ENCODE measurements around the gene OR6C75.
"Not testable (repeated sequence)": the region's sequence is repeated elsewhere in the genome, so short reads cannot be mapped to it uniquely, and the experiment has no call there.

The OR6C75 gene

GRCh38 chr12:55362675-55363074 is at the start of gene OR6C75:
TSS of gene OR6C75 (plus strand) at chr12:55362975. CDS start at chr12:55365111, 2,136 bp downstream.
- ATAC-seq (no peak), DNase-seq (no peak)
- no peak within 1 kb of the TSS for H3K4me3 Mint-ChIP-seq
- H3K27ac Mint-ChIP-seq, result no peak within 1 kb of the TSS
- no peaks in the 10 kb centered on the region for H3K9me3 Mint-ChIP-seq
- H3K27me3 Mint-ChIP-seq, result peaks cover 36% of the 10 kb centered on the region
- no peaks in the 10 kb centered on the region for H3K4me1 Mint-ChIP-seq

DNA sequence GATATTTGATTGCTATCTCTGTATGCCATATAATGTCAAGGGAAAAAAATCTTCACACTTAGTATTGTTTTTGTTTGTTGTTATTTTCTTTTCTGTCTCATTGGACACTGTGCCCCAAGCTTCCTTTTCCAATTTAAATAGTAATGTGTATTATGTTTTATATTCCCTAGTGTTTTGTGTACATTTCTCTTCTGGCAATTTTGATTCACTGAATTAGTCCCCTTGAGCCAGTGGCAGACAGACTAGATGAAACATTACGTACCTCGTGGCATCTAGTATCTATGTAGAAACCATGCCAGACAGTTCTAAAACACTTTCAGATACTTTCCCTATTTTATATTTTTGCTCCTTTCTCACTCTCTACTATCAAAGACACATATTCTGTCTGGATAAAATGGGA is 48.7 kb upstream of the OR6C75 start, which contains the start of gene OR6C1:
OR6C1 (plus strand) TSS at position 301 of the 400 bp plus-strand sequence. CDS start 6,257 bp downstream, outside the sequence.
- H3K27ac Mint-ChIP-seq, result no peak within 1 kb of the TSS
- ATAC-seq (no peak), DNase-seq (no peak)
- H3K27me3 Mint-ChIP-seq, result peaks cover 14% of the 10 kb centered on the region
- H3K9me3 Mint-ChIP-seq, result no peaks in the 10 kb centered on the region
- H3K4me1 Mint-ChIP-seq, result no peaks in the 10 kb centered on the region
- H3K4me3 Mint-ChIP-seq, result no peak within 1 kb of the TSS

GRCh38 chr12:55320201-55320600 is 42.6 kb upstream of the OR6C75 start:
- ATAC-seq, result no peak

GRCh38 chr12:55325801-55326200 is 37.0 kb upstream of the OR6C75 start:
- not testable (repeated sequence) for H3K4me1 Mint-ChIP-seq, DNase-seq, H3K27ac Mint-ChIP-seq, H3K9me3 Mint-ChIP-seq, H3K4me3 Mint-ChIP-seq, ATAC-seq
- H3K27me3 Mint-ChIP-seq, result peaks cover 16% of the 10 kb centered on the region

More at GRCh38 chr12:55320201-55320600, 42.6 kb upstream of the OR6C75 start:
- peaks cover 22% of the 10 kb centered on the region for H3K27me3 Mint-ChIP-seq
- no peak overlapping the region for H3K27ac Mint-ChIP-seq
- no peak overlapping the region for H3K4me3 Mint-ChIP-seq
- H3K9me3 Mint-ChIP-seq, result no peaks in the 10 kb centered on the region
- no peak for DNase-seq
- H3K4me1 Mint-ChIP-seq, result no peaks in the 10 kb centered on the region

DNA sequence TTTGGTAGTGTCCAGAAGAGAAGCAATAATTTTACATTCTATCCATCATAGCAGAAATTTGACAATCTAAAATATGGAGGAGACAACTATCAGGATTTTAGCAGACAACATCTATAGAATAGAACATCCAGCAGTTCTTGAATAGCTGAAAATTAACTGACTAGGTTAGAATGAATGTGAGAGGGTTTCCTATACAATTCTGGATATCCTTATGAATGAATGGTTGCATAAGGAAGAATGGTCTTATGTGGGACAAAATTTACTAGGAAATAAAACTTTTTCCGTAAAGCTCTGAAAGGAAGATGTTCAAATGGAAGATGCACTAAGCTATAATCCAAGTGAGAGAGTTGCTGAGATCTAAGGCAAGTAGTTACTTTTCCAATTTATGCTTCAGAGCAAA is 32.3 kb upstream of the OR6C75 start, which contains the start of gene OR6C3:
OR6C3 (plus strand) TSS at position 301 of the 400 bp plus-strand sequence. CDS start 955 bp downstream, outside the sequence.
- ATAC-seq (no peak), DNase-seq (no peak)
- Mint-ChIP-seq H3K4me1 (no peaks in the 10 kb centered on the region), H3K4me3 (no peak within 1 kb of the TSS), H3K9me3 (no peaks in the 10 kb centered on the region), H3K27me3 (peaks cover 15% of the 10 kb centered on the region), H3K27ac (peak within 1 kb of the TSS in 1 of 2 donors; percentile 22)

DNA sequence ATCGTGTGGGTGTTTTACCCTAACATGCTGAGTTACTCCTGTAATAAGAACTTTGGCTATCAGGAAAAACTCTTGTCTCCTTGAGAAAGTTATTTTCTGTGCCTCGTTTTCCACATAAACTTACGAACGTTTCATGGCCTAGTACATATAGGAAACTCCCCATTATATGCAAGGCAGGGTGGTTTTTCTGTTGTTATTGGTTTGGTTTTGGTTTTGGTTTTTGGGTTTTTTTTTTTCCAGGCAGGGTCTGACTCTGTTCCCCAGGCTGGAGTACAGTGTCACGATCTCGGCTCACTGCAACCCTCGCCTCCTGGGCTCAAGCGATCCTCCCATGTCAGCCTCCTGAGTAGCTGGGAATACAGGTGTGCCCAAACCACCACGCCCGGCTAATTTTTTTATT is 26.8 kb upstream of the OR6C75 start:
- Mint-ChIP-seq H3K4me1 (no peaks in the 10 kb centered on the region), H3K27ac (no peak overlapping the region), H3K9me3 (no peaks in the 10 kb centered on the region), H3K4me3 (no peak overlapping the region), H3K27me3 (peaks cover 34% of the 10 kb centered on the region)
- DNase-seq (no peak), ATAC-seq (no peak)

DNA sequence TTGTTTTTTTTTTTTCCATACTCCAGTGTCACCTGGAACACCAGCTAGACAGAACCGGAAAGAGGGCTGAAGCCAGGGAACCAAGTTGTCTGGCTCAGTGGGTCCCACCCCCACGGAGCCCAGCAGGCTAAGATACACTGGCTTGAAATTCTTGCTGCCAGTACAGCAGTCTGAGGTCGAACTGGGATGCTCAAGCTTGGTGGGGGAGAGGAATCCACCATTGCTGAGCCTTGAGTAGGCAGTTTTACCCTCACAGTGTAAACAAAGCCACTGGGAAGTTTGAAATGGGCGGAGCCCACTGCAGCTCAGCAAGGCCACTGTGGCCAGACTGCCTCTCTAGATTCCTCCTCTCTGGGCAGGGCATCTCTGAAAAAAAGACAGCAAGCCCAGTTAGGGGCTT is 7.4 kb upstream of the OR6C75 start:
- Mint-ChIP-seq H3K27me3 (peaks cover 27% of the 10 kb centered on the region), H3K9me3 (peaks cover 4 to 11% of the 10 kb centered on the region in 2 donors)
- not testable (repeated sequence) for H3K4me3 Mint-ChIP-seq, H3K4me1 Mint-ChIP-seq, DNase-seq, H3K27ac Mint-ChIP-seq, ATAC-seq

- DNase-seq, result no peak
- Mint-ChIP-seq H3K27ac (no peak overlapping the region), H3K4me3 (no peak overlapping the region), H3K9me3 (no peaks in the 10 kb centered on the region), H3K4me1 (no peaks in the 10 kb centered on the region), H3K27me3 (peaks cover 22% of the 10 kb centered on the region)
- no peak for ATAC-seq
Observed at GRCh38 chr12:55365086-55365485, 2.3 kb downstream of the OR6C75 start.

DNA sequence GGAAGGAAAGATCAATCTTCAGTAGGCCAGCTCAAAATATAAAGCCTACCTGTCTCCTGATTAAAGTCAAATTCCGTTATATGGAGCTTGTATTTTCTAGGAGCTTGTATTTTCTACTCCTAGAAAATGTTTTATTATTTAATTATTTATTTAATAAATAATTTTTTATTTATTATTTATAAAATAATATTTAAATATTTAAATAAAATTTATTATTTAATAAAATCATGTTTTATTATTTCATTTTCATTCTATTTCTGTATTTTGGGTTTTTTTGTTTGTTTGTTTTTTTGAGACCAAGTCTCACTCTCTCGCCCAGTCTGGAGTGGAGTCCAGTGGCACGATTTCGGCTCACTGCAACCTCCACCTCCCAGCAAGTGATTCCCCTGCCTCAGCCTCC is 9.7 kb downstream of the OR6C75 start:
- no peaks in the 10 kb centered on the region for H3K9me3 Mint-ChIP-seq

DNA sequence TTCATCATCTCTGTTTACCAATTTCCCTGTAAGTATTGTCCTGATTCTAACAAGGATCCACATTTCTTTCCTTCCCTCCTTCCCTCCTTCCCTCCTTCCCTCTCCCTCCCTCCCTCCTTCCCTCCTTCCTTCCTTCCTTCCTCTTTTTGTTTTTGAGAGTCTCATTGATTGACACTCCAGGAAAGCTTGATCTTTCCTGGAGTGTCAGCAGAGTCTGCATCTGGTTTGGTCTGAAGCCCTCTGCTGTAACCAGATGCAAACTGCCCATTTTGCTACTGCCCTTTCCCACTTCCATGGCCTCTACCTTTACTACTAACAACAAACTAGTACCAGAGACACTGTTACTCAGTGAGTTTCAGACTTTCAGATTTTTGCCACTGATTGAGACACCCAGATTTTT is 23.1 kb downstream of the OR6C75 start:
- DNase-seq, result no peak
- Mint-ChIP-seq H3K4me3 (no peak overlapping the region), H3K9me3 (no peaks in the 10 kb centered on the region), H3K27ac (no peak overlapping the region), H3K4me1 (no peaks in the 10 kb centered on the region), H3K27me3 (peaks cover 7% of the 10 kb centered on the region)
- ATAC-seq, result no peak

More for the DNA sequence above, 9.7 kb downstream of the OR6C75 start:
- no peak overlapping the region for H3K27ac Mint-ChIP-seq
- H3K4me1 Mint-ChIP-seq, result no peaks in the 10 kb centered on the region
- no peak overlapping the region for H3K4me3 Mint-ChIP-seq
- H3K27me3 Mint-ChIP-seq, result peaks cover 3% of the 10 kb centered on the region
- DNase-seq, result no peak
- no peak for ATAC-seq

GRCh38 chr12:55392032-55392795 is 29.4 kb downstream of the OR6C75 start:
- Mint-ChIP-seq H3K9me3 (no peaks in the 10 kb centered on the region), H3K4me1 (no peaks in the 10 kb centered on the region), H3K27ac (no peak overlapping the region), H3K27me3 (peaks cover 13% of the 10 kb centered on the region), H3K4me3 (no peak overlapping the region)
- ATAC-seq (no peak), DNase-seq (no peak)

DNA sequence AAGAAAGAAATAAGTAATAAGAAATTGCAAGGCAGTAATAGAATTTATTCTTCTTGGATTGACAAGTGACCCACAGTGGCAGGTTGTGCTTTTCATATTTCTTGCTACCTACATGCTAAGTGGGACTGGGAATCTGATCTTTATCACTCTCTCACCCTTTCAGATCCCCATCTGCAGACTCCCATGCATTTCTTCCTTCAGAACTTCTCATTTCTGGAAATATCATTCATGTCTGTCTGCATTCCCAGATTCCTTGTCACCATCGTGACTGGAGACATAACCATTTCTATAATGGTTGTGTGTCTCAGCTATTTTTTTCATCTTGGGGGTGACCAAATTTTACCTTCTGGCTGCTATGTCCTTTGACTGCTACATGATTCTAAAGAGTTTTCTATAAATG is 33.6 kb downstream of the OR6C75 start:
- ATAC-seq, result no peak

DNA sequence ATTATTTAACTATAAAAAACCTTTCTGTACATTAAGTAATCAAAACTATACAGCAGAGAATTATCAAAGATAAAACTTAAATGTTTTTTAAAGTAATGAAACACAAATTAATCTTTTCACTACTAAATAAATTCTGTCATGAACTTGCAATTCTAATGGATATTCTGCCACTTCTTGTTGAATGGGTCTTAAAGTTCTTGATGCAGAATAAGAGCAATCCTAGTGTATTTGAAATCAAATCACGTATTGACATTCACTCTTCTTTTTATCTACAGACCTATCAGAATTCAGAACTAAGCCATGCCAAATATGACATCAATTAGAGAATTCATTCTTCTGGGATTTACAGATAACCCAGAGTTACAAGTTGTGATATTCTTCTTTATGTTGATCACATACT is 37.5 kb downstream of the OR6C75 start, which contains the start of gene OR6C65:
OR6C65 (plus strand) TSS at position 301 of the 400 bp plus-strand sequence; CDS start at position 301, 0 bp downstream.
- Mint-ChIP-seq H3K27ac (no peak within 1 kb of the TSS), H3K4me1 (no peaks in the 10 kb centered on the region), H3K4me3 (no peak within 1 kb of the TSS), H3K9me3 (no peaks in the 10 kb centered on the region), H3K27me3 (peaks cover 28% of the 10 kb centered on the region)
- ATAC-seq, result no peak
- no peak for DNase-seq

More for the DNA sequence above, 33.6 kb downstream of the OR6C75 start:
- DNase-seq, result no peak
- no peaks in the 10 kb centered on the region for H3K9me3 Mint-ChIP-seq
- H3K4me1 Mint-ChIP-seq, result no peaks in the 10 kb centered on the region
- peaks cover 34% of the 10 kb centered on the region for H3K27me3 Mint-ChIP-seq
- H3K4me3 Mint-ChIP-seq, result no peak overlapping the region
- no peak overlapping the region for H3K27ac Mint-ChIP-seq

- H3K4me3 Mint-ChIP-seq, result no peak overlapping the region
Observed at GRCh38 chr12:55407866-55408265, 45.1 kb downstream of the OR6C75 start.

GRCh38 chr12:55409133-55409532 is 46.4 kb downstream of the OR6C75 start:
- not testable (repeated sequence) for H3K4me3 Mint-ChIP-seq, H3K4me1 Mint-ChIP-seq, H3K27me3 Mint-ChIP-seq, DNase-seq, ATAC-seq, H3K27ac Mint-ChIP-seq, H3K9me3 Mint-ChIP-seq

More at GRCh38 chr12:55407866-55408265, 45.1 kb downstream of the OR6C75 start:
- Mint-ChIP-seq H3K9me3 (no peaks in the 10 kb centered on the region), H3K4me1 (no peaks in the 10 kb centered on the region), H3K27ac (no peak overlapping the region), H3K27me3 (no peaks in the 10 kb centered on the region)
- DNase-seq (no peak), ATAC-seq (no peak)

DNA sequence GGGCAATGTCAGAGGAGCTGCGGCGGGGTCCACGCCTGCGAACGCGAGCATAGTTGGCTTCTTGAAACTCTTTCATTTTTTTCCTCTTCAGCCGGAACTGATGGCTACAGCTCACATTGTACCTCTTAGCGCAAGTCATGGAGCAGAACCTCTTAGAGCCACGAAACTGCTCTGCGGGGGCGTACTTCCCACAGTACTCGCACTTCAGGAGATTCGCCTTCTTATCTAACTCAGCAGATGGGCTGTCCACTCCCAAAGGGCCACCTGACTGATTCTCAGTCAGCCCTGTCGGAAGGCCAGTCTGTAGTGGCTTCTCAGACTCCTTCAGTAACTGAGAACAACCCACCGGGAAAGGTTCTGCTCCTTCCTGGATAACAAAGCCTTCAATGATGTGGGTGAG is 49.4 kb downstream of the OR6C75 start:
- H3K9me3 Mint-ChIP-seq, H3K27ac Mint-ChIP-seq, DNase-seq, H3K4me3 Mint-ChIP-seq, ATAC-seq, H3K4me1 Mint-ChIP-seq: not testable (repeated sequence)
- H3K27me3 Mint-ChIP-seq, result peaks cover 37% of the 10 kb centered on the region

All from stimulated activated naive CD8-positive, alpha-beta T cell treated with anti-CD3 and anti-CD28 coated beads, Interleukin-15, amount 100 ng/mL, for 72 hours (primary cell).